GM12892 (cell line): ENCODE measurements around the gene DLGAP1.

Experiments
- POLR2A ChIP-seq: IDR thresholded peaks from 2 replicates; pipeline ENCODE4 v1.6.1; 2011; ENCODE audit warnings: low read depth, low read length, control low read depth
- POLR2AphosphoS5 ChIP-seq: IDR thresholded peaks from 2 replicates; pipeline ENCODE4 v1.6.1; 2011; ENCODE audit warnings: low read depth, low read length, control low read depth

GRCh38 chr18:3921826-3922225 is 533.3 kb downstream of the DLGAP1 start:
- TF ChIP-seq POLR2AphosphoS5: no peak
- no peak for TF ChIP-seq POLR2A
